Aorta (tissue), 5 donors: ENCODE measurements around the gene EPS8L1. TPM values are rescaled to one million over a fixed set of nuclear protein-coding genes. Genes with fewer than 3 reads are reported as not detected.

ENCODE experiments used
- ATAC-seq: fragments of 200-7000 bp; cut with Tn5 transposase; one replicate; pipeline ENCODE4 v1.9.1; 2022; ENCODE audit warnings: moderate library complexity; ENCODE audit not compliant: low FRiP score
- DNase-seq, 2 donors: peaks; one replicate each; pipeline ENCODE4 v3.0.0-alpha.2; 2020
- H3K27ac ChIP-seq, 2 donors: one replicate each; pipeline ENCODE4 v1.5.1; 2013; ENCODE audit warnings: low read length in 2 of 2, mild to moderate bottlenecking in 2 of 2, moderate library complexity in 2 of 2, control low read depth in 1 of 2, inconsistent platforms in 1 of 2, low read depth in 1 of 2
- H3K27me3 ChIP-seq, 2 donors: one replicate each; pipeline ENCODE4 v1.6.1; 2013; ENCODE audit warnings: control low read depth in 1 of 2, low read length in 1 of 2, mild to moderate bottlenecking in 1 of 2, moderate library complexity in 1 of 2; ENCODE audit not compliant: insufficient read depth in 2 of 2, control insufficient read depth in 1 of 2
- H3K36me3 ChIP-seq, 2 donors: one replicate each; pipeline ENCODE4 v1.6.1; 2013; ENCODE audit warnings: control low read depth in 1 of 2, low read length in 1 of 2, mild to moderate bottlenecking in 1 of 2; ENCODE audit not compliant: insufficient read depth in 2 of 2, control insufficient read depth in 1 of 2
- H3K4me1 ChIP-seq, 2 donors: one replicate each; pipeline ENCODE4 v1.6.1; 2013; ENCODE audit warnings: low read length in 2 of 2, control low read depth in 1 of 2, mild to moderate bottlenecking in 1 of 2, moderate library complexity in 1 of 2; ENCODE audit not compliant: insufficient read depth in 2 of 2, control insufficient read depth in 1 of 2
- H3K4me3 ChIP-seq, 2 donors: one replicate each; pipeline ENCODE4 v1.5.1; 2013; ENCODE audit warnings: low read length in 2 of 2, control low read depth in 1 of 2, mild to moderate bottlenecking in 1 of 2
- H3K9me3 ChIP-seq: one replicate; pipeline ENCODE4 v1.6.1; 2013; ENCODE audit warnings: mild to moderate bottlenecking, low read length; ENCODE audit not compliant: control insufficient read depth
- WGBS, 2 donors: extraction: QIAGEN DNeasy Blood & Tissue Kit; methylation state at CpG; one replicate each; pipeline ENCODE4 v1.1.7; 2013; 5-methylcytosine and 5-hydroxymethylcytosine counted together
- intact Hi-C, 2 donors: fragments of 100-400 bp; cut with DNase I; formaldehyde crosslinking; loops; one replicate each; pipeline versions ENCODE4 v1.14.2 to v1.15.0; 2022
- polyA plus RNA-seq, 2 donors: library from polyadenylated mRNA; stranded (reverse); fragments of 200-250 nt; gene quantifications; one replicate each; pipeline ENCODE4 v1.2.3, GENCODE V29; 2013
- total RNA-seq, 2 donors: library from RNA; stranded (reverse); fragmentation: NEBNext Ultra II Directional; extraction: Animal tissue kit (Norgen Biotek cat#: 25700); gene quantifications; one replicate each; pipeline ENCODE4 v1.2.1, GENCODE V29; 2021
- donor health status: healthy with polysubstance abuse.
- donor health status: Bipolar disorder and iron deficiency.
- donor health status: DM: no; HTN: no; CAD: no.
- donor health status: DM: no; HTN: no; CAD: no.
- donor health status: DM: yes; HTN: yes; CAD: no.

EPS8L1 gene
- total and polyA plus RNA-seq, 4 donors: 0.38 to 10.8 (median 2.4) TPM

DNA sequence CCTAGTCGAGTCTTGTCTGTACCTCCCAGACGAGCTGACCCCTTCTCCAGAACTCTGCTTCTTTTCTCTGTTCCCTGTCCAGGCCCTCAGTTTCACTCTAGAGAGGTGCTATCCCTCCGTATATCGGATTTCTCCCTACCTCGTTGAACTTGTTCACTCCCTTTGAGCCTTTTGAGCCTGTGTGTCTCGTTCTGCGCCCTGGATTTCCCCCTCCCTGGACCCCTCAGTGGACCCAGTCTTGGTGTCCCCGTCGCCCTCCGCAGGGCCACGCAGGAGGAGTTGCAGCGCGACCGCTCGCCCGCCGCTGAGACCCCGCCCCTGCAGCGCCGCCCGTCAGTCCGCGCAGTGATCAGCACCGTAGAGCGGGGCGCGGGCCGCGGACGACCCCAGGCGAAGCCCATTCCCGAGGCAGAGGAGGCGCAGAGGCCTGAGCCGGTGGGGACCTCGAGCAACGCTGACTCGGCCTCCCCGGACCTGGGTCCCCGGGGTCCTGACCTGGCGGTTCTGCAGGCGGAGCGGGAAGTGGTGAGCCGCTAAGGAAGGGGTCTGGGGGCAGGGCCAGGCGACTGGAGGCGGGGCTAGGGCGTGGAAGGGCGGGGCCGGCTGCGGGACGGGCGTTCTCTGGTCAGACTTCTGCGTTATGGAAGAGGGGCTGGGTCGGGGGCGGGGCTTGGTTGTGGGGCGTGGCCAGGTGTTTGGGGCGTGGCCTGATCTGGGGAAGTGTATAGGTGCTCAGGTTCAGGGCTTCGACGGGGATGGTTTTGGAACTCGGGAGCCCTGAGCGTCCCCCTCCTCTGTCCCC, 5.5 kb downstream of the EPS8L1 start:
- Histone ChIP-seq H3K36me3 (no peaks in the 10 kb centered on the region), H3K4me3 (no peak overlapping the region), H3K27ac (no peak overlapping the region), H3K9me3 (no peaks in the 10 kb centered on the region), H3K4me1 (no peaks in the 10 kb centered on the region), H3K27me3 (no peaks in the 10 kb centered on the region)
- WGBS, 2 donors: 1 to 2% methylated on average over 58 to 60 of the region's 60 CpGs
- intact Hi-C loops: no loop called here
- ATAC-seq (peak; percentile 64), DNase-seq (peak; percentile 89 to 90)

DNA sequence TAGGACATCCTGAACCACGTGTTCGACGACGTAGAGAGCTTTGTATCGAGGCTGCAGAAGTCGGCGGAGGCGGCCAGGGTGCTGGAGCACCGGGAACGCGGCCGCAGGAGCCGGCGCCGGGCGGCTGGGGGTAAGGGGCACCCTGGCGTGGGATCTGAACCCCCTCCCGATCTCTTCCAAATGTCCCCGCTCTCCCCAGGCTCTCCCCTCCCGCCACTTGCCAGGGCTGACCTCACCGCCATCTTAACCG, 6.0 kb downstream of the EPS8L1 start:
- no peak for DNase-seq

DNA sequence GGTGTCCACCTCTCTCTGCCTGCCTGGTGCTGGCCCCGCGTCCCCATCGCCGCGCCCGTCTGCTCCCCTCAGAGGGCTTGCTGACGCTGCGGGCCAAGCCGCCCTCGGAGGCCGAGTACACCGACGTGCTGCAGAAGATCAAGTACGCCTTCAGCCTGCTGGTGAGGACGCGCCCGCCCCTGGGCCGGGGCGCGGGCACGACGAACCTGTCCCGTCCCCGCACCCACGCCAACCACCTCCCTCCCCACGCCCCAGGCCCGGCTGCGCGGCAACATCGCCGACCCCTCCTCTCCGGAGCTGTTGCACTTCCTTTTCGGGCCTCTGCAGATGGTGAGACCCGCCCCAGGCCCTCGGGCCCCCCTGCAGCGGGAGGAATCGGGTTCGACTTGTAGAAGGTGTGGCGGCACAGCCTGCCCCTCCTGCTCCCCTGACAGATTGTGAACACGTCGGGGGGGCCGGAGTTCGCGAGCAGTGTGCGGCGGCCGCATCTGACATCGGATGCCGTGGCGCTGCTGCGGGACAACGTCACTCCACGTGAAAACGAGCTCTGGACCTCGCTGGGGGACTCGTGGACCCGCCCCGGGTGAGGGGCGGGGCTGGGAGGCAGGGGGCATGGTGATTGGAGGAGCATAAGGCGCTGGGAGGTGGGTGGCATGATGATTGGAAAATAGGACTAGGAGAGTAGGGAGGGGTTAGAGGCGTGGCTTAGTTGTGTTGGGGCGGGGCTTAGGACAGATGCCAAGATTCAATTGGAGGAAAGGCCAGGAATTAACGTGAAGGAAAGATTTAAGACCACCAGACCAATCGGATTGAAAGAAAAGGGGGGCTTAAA, 6.6 kb downstream of the EPS8L1 start:
- no peaks in the 10 kb centered on the region for H3K36me3 ChIP-seq
- H3K27me3 ChIP-seq: no peaks in the 10 kb centered on the region
- H3K4me3 ChIP-seq: no peak overlapping the region
- no peak overlapping the region for H3K27ac ChIP-seq
- no peak for ATAC-seq
- 4 to 7% methylated on average over 61 to 64 of the region's 64 CpGs for WGBS, 2 donors
- no peaks in the 10 kb centered on the region for H3K9me3 ChIP-seq
- DNase-seq: no peak
- intact Hi-C loops: no loop called here
- H3K4me1 ChIP-seq: no peaks in the 10 kb centered on the region

More for the DNA sequence above, 6.0 kb downstream of the EPS8L1 start:
- 3 to 5% methylated on average over 21 to 22 of the region's 22 CpGs for WGBS, 2 donors
- no peaks in the 10 kb centered on the region for H3K27me3 ChIP-seq
- no peak overlapping the region for H3K27ac ChIP-seq
- intact Hi-C loops: no loop called here
- H3K9me3 ChIP-seq: no peaks in the 10 kb centered on the region
- H3K36me3 ChIP-seq: no peaks in the 10 kb centered on the region
- H3K4me1 ChIP-seq: no peaks in the 10 kb centered on the region
- no peak overlapping the region for H3K4me3 ChIP-seq
- ATAC-seq: no peak

DNA sequence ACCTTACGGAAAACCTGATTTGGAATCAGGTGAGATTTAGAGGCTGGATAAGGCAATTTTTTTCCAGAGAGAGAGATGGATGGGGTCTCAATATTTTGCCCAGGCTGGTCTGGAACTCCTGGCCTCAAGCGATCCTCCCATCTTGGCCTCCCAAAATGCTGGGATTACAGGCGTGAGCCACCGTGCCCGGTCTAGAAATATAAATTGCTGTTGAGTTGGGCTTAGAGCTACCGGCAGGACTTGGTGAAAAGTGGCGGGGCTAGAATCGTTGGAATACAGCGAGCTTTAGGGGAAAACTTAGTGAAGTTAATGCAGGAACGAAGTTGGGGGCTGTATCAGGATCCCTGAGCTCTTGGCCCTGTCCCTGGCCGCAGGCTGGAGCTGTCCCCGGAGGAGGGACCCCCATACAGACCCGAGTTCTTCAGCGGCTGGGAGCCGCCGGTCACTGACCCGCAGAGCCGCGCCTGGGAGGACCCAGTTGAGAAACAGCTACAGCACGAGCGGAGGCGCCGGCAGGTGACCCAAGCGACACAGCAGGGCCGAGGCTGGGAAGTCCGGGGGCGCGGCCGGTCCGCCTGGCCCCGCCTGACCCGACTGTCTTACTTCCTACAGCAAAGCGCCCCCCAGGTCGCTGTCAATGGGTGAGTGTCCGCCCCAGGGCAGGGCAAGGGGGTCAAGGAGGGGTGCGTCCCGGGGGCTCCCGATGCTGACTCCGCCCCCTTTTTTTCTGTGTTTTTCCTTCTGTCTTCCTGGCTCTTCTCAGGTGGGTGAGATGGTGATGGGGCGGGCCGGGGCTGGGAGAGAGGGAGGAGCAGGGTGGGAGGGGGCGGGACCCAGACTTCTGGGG, 7.6 kb downstream of the EPS8L1 start:
- 25 to 30% methylated on average over 41 to 42 of the region's 42 CpGs for WGBS, 2 donors
- no peak overlapping the region for H3K4me3 ChIP-seq
- H3K9me3 ChIP-seq: no peaks in the 10 kb centered on the region
- intact Hi-C loops: no loop called here
- H3K27ac ChIP-seq: no peak overlapping the region
- no peaks in the 10 kb centered on the region for H3K36me3 ChIP-seq
- no peak for ATAC-seq
- DNase-seq: no peak
- no peaks in the 10 kb centered on the region for H3K27me3 ChIP-seq
- H3K4me1 ChIP-seq: no peaks in the 10 kb centered on the region

DNA sequence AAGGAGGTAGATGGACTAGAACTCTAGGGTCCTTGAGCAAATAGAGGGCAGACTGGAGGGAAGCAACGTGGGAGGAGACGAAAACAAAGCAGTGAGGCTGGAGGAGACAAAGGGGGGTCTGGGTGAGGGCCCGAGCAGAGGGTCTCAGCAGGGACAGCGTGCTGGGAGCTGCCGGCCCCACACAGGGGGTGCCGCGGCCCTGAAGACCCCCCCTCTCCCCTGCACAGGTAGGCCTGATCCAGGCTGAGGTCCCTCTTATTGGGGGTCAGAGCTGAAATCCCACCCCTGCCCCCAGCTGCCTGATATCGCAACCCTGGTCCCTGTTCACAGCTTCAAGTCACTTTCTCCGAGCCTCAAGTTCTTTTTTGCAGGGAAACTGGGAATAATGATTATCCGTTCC, 8.7 kb downstream of the EPS8L1 start:
- DNase-seq (no peak), ATAC-seq (no peak)
- no peaks in the 10 kb centered on the region for H3K4me1 ChIP-seq
- WGBS, 2 donors: 66 to 70% methylated on average over 10 of the region's 10 CpGs
- H3K36me3 ChIP-seq: no peaks in the 10 kb centered on the region
- no peaks in the 10 kb centered on the region for H3K27me3 ChIP-seq
- intact Hi-C loops: no loop called here
- no peaks in the 10 kb centered on the region for H3K9me3 ChIP-seq
- H3K4me3 ChIP-seq: no peak overlapping the region
- H3K27ac ChIP-seq: no peak overlapping the region

DNA sequence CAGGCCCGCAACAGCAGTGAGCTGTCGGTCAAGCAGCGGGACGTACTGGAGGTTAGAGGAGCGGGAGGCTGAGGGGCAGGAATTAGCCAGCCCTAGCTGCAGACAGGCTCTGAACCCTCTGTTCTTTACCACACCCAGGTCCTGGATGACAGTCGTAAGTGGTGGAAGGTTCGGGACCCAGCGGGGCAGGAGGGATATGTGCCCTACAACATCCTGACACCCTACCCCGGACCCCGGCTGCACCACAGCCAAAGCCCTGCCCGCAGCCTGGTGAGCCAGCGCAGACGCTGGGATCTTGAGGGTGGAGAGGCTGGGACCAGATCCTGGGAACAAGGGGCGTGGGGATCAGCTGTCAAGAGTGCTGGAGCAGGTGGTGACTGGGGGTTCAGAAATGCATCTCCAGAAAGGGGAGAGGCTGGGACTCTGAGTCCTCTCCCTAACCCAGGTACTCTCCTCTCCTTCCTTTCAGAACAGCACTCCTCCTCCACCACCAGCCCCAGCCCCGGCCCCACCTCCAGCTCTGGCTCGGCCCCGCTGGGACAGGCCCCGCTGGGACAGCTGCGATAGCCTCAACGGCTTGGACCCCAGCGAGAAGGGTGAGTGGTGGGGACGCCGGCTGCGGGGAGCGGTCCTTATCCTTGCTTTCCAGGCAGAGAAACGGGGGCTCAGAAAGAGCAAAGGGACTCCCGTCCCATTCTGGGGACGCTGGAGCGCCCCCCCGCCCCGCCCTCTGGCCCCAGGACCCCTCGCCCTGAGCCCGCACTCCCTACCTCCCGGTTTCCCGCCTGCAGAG, 10.4 kb downstream of the EPS8L1 start:
- ATAC-seq: no peak
- no peaks in the 10 kb centered on the region for H3K9me3 ChIP-seq
- 12 to 15% methylated on average over 35 of the region's 35 CpGs for WGBS, 2 donors
- no peaks in the 10 kb centered on the region for H3K27me3 ChIP-seq
- no peak overlapping the region for H3K4me3 ChIP-seq
- no peaks in the 10 kb centered on the region for H3K36me3 ChIP-seq
- intact Hi-C loops: loop anchor here in 1 of 2 donors (2.0 kb wide), 1 partner anchor 31 kb away; the partner anchor contains the start of gene PPP1R12C
- no peaks in the 10 kb centered on the region for H3K4me1 ChIP-seq
- H3K27ac ChIP-seq: no peak overlapping the region
- peak in 1 of 2 donors; percentile 74 for DNase-seq

DNA sequence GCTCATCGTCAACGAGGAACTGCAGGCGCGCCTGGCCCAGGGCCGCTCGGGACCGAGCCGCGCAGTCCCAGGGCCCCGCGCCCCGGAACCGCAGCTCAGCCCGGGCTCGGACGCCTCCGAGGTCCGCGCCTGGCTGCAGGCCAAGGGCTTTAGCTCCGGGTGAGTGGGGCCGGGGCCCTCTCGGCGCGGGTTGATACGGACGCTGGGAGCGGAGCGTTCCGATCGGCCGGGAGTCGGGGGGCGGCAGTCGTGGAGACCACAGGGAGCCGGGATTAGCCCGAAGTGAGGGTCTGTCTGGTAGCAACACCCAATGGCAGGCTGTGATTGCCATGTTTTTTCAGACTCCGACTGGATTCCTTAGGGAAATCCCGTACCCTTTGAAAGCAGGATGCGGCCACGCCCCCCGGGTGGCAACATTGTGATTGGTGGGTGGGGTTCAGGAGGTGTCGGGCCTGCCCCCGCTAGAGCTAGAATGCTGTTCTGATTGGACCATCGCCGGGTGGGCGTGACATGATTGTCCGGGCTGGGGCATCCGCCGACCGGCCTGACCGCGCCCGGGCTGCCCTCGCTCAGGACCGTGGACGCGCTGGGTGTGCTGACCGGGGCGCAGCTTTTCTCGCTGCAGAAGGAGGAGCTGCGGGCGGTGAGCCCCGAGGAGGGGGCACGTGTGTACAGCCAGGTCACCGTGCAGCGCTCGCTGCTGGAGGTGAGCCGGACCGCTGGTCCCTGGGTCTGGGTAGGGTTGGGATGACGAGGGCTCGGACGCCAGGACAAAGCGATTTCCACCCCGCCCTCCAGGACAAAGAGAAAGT, 11.3 kb downstream of the EPS8L1 start:
- Histone ChIP-seq H3K9me3 (no peaks in the 10 kb centered on the region), H3K4me3 (peak overlapping the region; percentile 15 to 17), H3K36me3 (no peaks in the 10 kb centered on the region), H3K27me3 (no peaks in the 10 kb centered on the region), H3K27ac (no peak overlapping the region), H3K4me1 (no peaks in the 10 kb centered on the region)
- 1 to 4% methylated on average over 70 to 74 of the region's 74 CpGs for WGBS, 2 donors
- DNase-seq: peak; percentile 94 to 98
- intact Hi-C loops: loop anchor here in 1 of 2 donors (2.0 kb wide), 1 partner anchor 30 kb away; the partner anchor contains the start of gene PPP1R12C
- ATAC-seq: peak; percentile 82
